Effector memory CD8-positive, alpha-beta T cell (primary cell): ENCODE measurements around the gene ATG4B.
A peak's percentile ranks its signal among the peaks of the same experiment; 100 is the strongest.

Experiments
- ATAC-seq: fragments of 150-1000 bp; cut with Tn5 transposase; replicated peaks from 2 replicates; pipeline ENCODE4 v1.10.0; 2021; ENCODE audit warnings: mild to moderate bottlenecking, moderate library complexity
- DNase-seq, 3 experiments: peaks; one replicate each; pipeline ENCODE4 v3.0.0; 2021
- H3K27ac Mint-ChIP-seq, 2 donors: one replicate each; pipeline ENCODE4 v1.8.0; 2022; ENCODE audit warnings: mild to moderate bottlenecking in 2 of 2, mixed read lengths in 2 of 2, moderate library complexity in 2 of 2
- H3K27me3 Mint-ChIP-seq, 2 donors: one replicate each; pipeline ENCODE4 v1.8.0; 2022; ENCODE audit warnings: mixed read lengths in 2 of 2
- H3K36me3 Mint-ChIP-seq: one replicate; pipeline ENCODE4 v1.8.0; 2022; ENCODE audit warnings: mild to moderate bottlenecking, moderate library complexity, mixed read lengths; ENCODE audit not compliant: insufficient read depth
- H3K4me1 Mint-ChIP-seq, 2 donors: one replicate each; pipeline ENCODE4 v1.8.0; 2022; ENCODE audit warnings: low read depth in 2 of 2, mixed read lengths in 2 of 2
- H3K4me3 Mint-ChIP-seq, 2 donors: one replicate each; pipeline ENCODE4 v1.8.0; 2022; ENCODE audit warnings: mild to moderate bottlenecking in 2 of 2, mixed read lengths in 2 of 2, moderate library complexity in 2 of 2
- H3K9me3 Mint-ChIP-seq, 2 donors: one replicate each; pipeline ENCODE4 v1.8.0; 2022; ENCODE audit warnings: mixed read lengths in 2 of 2

The ATG4B gene

GRCh38 chr2:241708879-241709278 lies 71.4 kb downstream of the ATG4B start:
- peaks cover 3 to 4% of the 10 kb centered on the region in 2 donors for H3K4me1 Mint-ChIP-seq
- DNase-seq (no peak), ATAC-seq (no peak)
- H3K27ac Mint-ChIP-seq = peak overlapping the region in 1 of 2 donors; percentile 35
- peaks cover 85% of the 10 kb centered on the region for H3K36me3 Mint-ChIP-seq
- no peaks in the 10 kb centered on the region for H3K27me3 Mint-ChIP-seq
- H3K9me3 Mint-ChIP-seq = no peaks in the 10 kb centered on the region
- no peak overlapping the region for H3K4me3 Mint-ChIP-seq

- Mint-ChIP-seq H3K4me3 (no peak overlapping the region), H3K4me1 (peaks cover 0 to 10% of the 10 kb centered on the region in 2 donors), H3K27me3 (no peaks in the 10 kb centered on the region), H3K36me3 (peaks cover 51% of the 10 kb centered on the region), H3K9me3 (no peaks in the 10 kb centered on the region), H3K27ac (no peak overlapping the region)
- ATAC-seq (no peak), DNase-seq (no peak)
These were observed 81.6 kb downstream of the ATG4B start for GRCh38 chr2:241719093-241719492.

- Mint-ChIP-seq H3K9me3 (no peaks in the 10 kb centered on the region), H3K36me3 (peaks cover 46% of the 10 kb centered on the region), H3K4me1 (peaks cover 0 to 5% of the 10 kb centered on the region in 2 donors), H3K4me3 (no peak overlapping the region), H3K27me3 (no peaks in the 10 kb centered on the region), H3K27ac (no peak overlapping the region)
- DNase-seq = no peak
- ATAC-seq = no peak
These were observed 82.6 kb downstream of the ATG4B start for GRCh38 chr2:241720099-241720498.

GRCh38 chr2:241720560-241720959 lies 83.1 kb downstream of the ATG4B start:
- H3K27me3 Mint-ChIP-seq = no peaks in the 10 kb centered on the region
- peaks cover 0 to 5% of the 10 kb centered on the region in 2 donors for H3K4me1 Mint-ChIP-seq
- H3K4me3 Mint-ChIP-seq = no peak overlapping the region
- DNase-seq (no peak), ATAC-seq (no peak)
- H3K27ac Mint-ChIP-seq = no peak overlapping the region
- H3K9me3 Mint-ChIP-seq = no peaks in the 10 kb centered on the region
- H3K36me3 Mint-ChIP-seq = peaks cover 44% of the 10 kb centered on the region

GRCh38 chr2:241721852-241722251 lies 84.4 kb downstream of the ATG4B start:
- H3K27me3 Mint-ChIP-seq = no peaks in the 10 kb centered on the region
- H3K9me3 Mint-ChIP-seq = no peaks in the 10 kb centered on the region
- peaks cover 35% of the 10 kb centered on the region for H3K36me3 Mint-ChIP-seq
- no peak overlapping the region for H3K4me3 Mint-ChIP-seq
- H3K4me1 Mint-ChIP-seq = peaks cover 0 to 5% of the 10 kb centered on the region in 2 donors
- DNase-seq = no peak
- no peak for ATAC-seq
- H3K27ac Mint-ChIP-seq = no peak overlapping the region

GRCh38 chr2:241722896-241723454 lies 85.5 kb downstream of the ATG4B start:
- ATAC-seq (no peak), DNase-seq (no peak)
- peaks cover 0 to 5% of the 10 kb centered on the region in 2 donors for H3K4me1 Mint-ChIP-seq
- H3K27me3 Mint-ChIP-seq = no peaks in the 10 kb centered on the region
- no peaks in the 10 kb centered on the region for H3K9me3 Mint-ChIP-seq
- H3K36me3 Mint-ChIP-seq = peaks cover 24% of the 10 kb centered on the region
- H3K4me3 Mint-ChIP-seq = no peak overlapping the region
- no peak overlapping the region for H3K27ac Mint-ChIP-seq
